Epithelial cell of esophagus (primary cell): ENCODE measurements around the gene SYT6.
A peak's percentile ranks its signal among the peaks of the same experiment; 100 is the strongest.

Experiments used
- DNase-seq: peaks from one replicate; pipeline ENCODE4 v3.0.0; 2010; ENCODE audit warnings: low read depth
- H3K4me3 ChIP-seq: 2 replicates; pipeline ENCODE4 v1.5.1; 2011; ENCODE audit warnings: mild to moderate bottlenecking, low read length, control low read depth
- TF ChIP-seq, protein P1 (sequence below): IDR thresholded peaks from 2 replicates; pipeline ENCODE4 v1.5.1; 2011; ENCODE audit warnings: low read depth, mild to moderate bottlenecking, low read length, control low read depth, inconsistent platforms; ENCODE audit not compliant: insufficient read depth; ENCODE audit errors: missing control alignments

SYT6 gene

GRCh38 chr1:114154963-114155322 is 1.3 kb upstream of the SYT6 start:
- TF ChIP-seq, protein P1, sequence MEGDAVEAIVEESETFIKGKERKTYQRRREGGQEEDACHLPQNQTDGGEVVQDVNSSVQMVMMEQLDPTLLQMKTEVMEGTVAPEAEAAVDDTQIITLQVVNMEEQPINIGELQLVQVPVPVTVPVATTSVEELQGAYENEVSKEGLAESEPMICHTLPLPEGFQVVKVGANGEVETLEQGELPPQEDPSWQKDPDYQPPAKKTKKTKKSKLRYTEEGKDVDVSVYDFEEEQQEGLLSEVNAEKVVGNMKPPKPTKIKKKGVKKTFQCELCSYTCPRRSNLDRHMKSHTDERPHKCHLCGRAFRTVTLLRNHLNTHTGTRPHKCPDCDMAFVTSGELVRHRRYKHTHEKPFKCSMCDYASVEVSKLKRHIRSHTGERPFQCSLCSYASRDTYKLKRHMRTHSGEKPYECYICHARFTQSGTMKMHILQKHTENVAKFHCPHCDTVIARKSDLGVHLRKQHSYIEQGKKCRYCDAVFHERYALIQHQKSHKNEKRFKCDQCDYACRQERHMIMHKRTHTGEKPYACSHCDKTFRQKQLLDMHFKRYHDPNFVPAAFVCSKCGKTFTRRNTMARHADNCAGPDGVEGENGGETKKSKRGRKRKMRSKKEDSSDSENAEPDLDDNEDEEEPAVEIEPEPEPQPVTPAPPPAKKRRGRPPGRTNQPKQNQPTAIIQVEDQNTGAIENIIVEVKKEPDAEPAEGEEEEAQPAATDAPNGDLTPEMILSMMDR: no peak
- peak; percentile 49 for DNase-seq
- H3K4me3 ChIP-seq: no peak overlapping the region

DNA sequence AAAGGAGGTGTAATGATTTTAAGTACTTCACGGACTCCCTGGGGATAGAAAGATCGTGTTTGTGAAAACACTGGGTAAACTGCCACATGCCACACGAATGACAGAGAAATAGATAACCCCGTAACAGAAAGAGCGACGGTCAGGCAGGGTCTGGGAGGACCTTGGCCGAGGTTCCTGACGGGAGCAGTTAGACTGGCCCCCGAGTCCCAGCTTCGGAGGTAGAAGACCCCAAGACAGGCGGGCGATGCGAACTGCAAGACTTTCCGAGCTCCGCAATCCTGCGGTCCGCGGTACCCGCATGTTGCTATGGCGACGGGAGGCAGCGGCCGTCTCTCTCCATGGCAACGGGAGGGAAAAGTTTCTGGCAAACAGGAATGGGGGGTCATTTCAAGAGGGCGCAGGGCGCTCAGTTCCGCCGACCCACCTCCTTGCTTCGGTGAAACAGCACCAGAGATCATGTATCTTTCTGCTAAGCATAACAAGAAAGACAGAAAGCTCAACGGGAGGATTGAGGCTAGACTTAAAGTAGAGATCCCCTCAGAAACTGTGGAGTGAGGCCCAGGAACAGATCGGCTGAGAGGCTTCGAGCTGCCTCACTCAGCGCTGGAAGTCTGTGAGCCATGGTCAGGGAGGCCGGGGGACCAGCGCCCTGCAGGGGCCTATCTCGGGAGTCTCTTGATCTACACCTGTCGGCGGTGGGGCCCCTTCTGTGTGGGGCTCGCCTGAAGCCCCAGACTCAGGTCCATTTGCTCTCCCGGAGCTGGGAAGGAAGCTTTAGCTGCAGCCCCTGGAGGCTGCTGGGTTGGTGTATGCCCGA is 685 bp upstream of the SYT6 start:
- peak; percentile 14 for DNase-seq
- TF ChIP-seq, protein P1: no peak
- no peak overlapping the region for H3K4me3 ChIP-seq

- no peak overlapping the region for H3K4me3 ChIP-seq
- TF ChIP-seq, protein P1: no peak
- peak; percentile 35 for DNase-seq
Measured at GRCh38 chr1:114152508-114153260, 985 bp downstream of the SYT6 start.

- no peak for DNase-seq
- H3K4me3 ChIP-seq: no peak overlapping the region
- TF ChIP-seq, protein P1: no peak
Measured at GRCh38 chr1:114152089-114152507, 1.6 kb downstream of the SYT6 start.

- no peak overlapping the region for H3K4me3 ChIP-seq
- DNase-seq: no peak
- TF ChIP-seq, protein P1: no peak
Measured at GRCh38 chr1:114150016-114150415, 3.7 kb downstream of the SYT6 start.

DNA sequence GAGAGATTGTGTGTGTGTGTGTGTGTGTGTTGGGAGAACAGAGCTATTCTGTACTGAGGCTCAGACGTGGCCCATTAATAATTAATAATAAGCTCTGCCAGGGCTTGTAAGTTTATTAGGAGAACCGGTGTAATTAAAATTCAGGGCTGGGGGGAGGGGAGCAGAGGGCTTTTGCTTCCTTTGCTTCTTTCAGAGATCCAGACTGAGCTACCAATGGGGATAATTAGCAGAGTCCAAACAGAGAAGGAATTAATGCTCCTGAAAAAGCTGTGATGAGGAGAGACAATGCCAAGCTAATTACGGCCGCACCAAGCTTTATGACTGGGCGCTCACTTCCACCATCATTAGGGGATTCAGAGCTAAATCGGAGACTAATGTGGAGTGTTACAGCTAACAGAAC is 4.5 kb downstream of the SYT6 start:
- H3K4me3 ChIP-seq: no peak overlapping the region
- TF ChIP-seq, protein P1: no peak
- DNase-seq: no peak
